Measurements from ENCODE around the gene PRKCZ.

PRKCZ gene

GRCh38 chr1:2003541-2004131 is 46.6 kb upstream of the PRKCZ start, which contains the start of gene CFAP74:
Gene CFAP74, minus strand, starts transcription at chr1:2003786. Its CDS starts 12,830 bp downstream, at chr1:1990956.
- Histone ChIP-seq H3K27ac (ENCODE audit: poor library complexity, severe bottlenecking) (no peak within 1 kb of the TSS), H3K36me3 (ENCODE audit: low read depth) (no peaks in the 10 kb centered on the region), H3K27me3 (ENCODE audit: insufficient read depth, poor library complexity, severe bottlenecking) (peaks cover 6% of the 10 kb centered on the region), H3K9me3 (ENCODE audit: severe bottlenecking) (no peaks in the 10 kb centered on the region), H3K4me1 (ENCODE audit: insufficient read depth, poor library complexity, severe bottlenecking) (peaks cover 5% of the 10 kb centered on the region), H3K4me3 (ENCODE audit: severe bottlenecking) (peak within 1 kb of the TSS; percentile 2)
- TF ChIP-seq CTCF (IDR thresholded peaks at IDR 0.05; ENCODE audit: poor library complexity, severe bottlenecking), result no peak
- ATAC-seq (ENCODE audit: low read depth), result peak; percentile 45; the same call in 2 of the 3 replicates
- peak; percentile 47 for DNase-seq (ENCODE audit: low spot score)

- Histone ChIP-seq H3K27me3 (ENCODE audit: insufficient read depth, poor library complexity, severe bottlenecking) (peaks cover 6% of the 10 kb centered on the region), H3K9me3 (ENCODE audit: severe bottlenecking) (no peaks in the 10 kb centered on the region), H3K4me3 (ENCODE audit: severe bottlenecking) (no peak overlapping the region), H3K4me1 (ENCODE audit: insufficient read depth, poor library complexity, severe bottlenecking) (peaks cover 5% of the 10 kb centered on the region), H3K27ac (ENCODE audit: poor library complexity, severe bottlenecking) (no peak overlapping the region), H3K36me3 (ENCODE audit: low read depth) (no peaks in the 10 kb centered on the region)
- TF ChIP-seq CTCF (IDR thresholded peaks at IDR 0.05; ENCODE audit: poor library complexity, severe bottlenecking), result no peak
- ATAC-seq (ENCODE audit: low read depth), result no peak
- DNase-seq (ENCODE audit: low spot score), result peak; percentile 62
Measured at GRCh38 chr1:2004856-2005255, 45.4 kb upstream of the PRKCZ start.

GRCh38 chr1:2009101-2010053 is 40.8 kb upstream of the PRKCZ start:
- no peaks in the 10 kb centered on the region for H3K36me3 ChIP-seq (ENCODE audit: low read depth)
- ATAC-seq (ENCODE audit: low read depth) (no peak), DNase-seq (ENCODE audit: low spot score) (no peak)
- no peak overlapping the region for H3K4me3 ChIP-seq (ENCODE audit: severe bottlenecking)
- H3K4me1 ChIP-seq (ENCODE audit: insufficient read depth, poor library complexity, severe bottlenecking), result no peaks in the 10 kb centered on the region
- no peaks in the 10 kb centered on the region for H3K9me3 ChIP-seq (ENCODE audit: severe bottlenecking)
- no peak overlapping the region for H3K27ac ChIP-seq (ENCODE audit: poor library complexity, severe bottlenecking)
- TF ChIP-seq CTCF (IDR thresholded peaks at IDR 0.05; ENCODE audit: poor library complexity, severe bottlenecking), result no peak
- H3K27me3 ChIP-seq (ENCODE audit: insufficient read depth, poor library complexity, severe bottlenecking), result no peaks in the 10 kb centered on the region

GRCh38 chr1:2014181-2014580 is 36.0 kb upstream of the PRKCZ start:
- ATAC-seq (ENCODE audit: low read depth) (no peak), DNase-seq (ENCODE audit: low spot score) (no peak)
- Histone ChIP-seq H3K27me3 (ENCODE audit: insufficient read depth, poor library complexity, severe bottlenecking) (peaks cover 14% of the 10 kb centered on the region), H3K9me3 (ENCODE audit: severe bottlenecking) (no peaks in the 10 kb centered on the region), H3K36me3 (ENCODE audit: low read depth) (no peaks in the 10 kb centered on the region), H3K4me3 (ENCODE audit: severe bottlenecking) (no peak overlapping the region), H3K27ac (ENCODE audit: poor library complexity, severe bottlenecking) (no peak overlapping the region), H3K4me1 (ENCODE audit: insufficient read depth, poor library complexity, severe bottlenecking) (no peaks in the 10 kb centered on the region)
- TF ChIP-seq CTCF (IDR thresholded peaks at IDR 0.05; ENCODE audit: poor library complexity, severe bottlenecking), result no peak
